Kidney (tissue), 14 donors: ENCODE measurements around the gene MINDY4. TPM values are rescaled to one million over a fixed set of nuclear protein-coding genes. Genes with fewer than 3 reads are reported as not detected.

Experiments used
- DNase-seq, 5 donors: peaks; one replicate each; pipeline ENCODE4 v3.0.0-alpha.2; 2013 to 2020
- FAIRE-seq: peaks from 2 replicates; lab custom pipeline; 2012; peaks lifted over from hg19 to GRCh38; lab: Jason Lieb, UNC
- H3K27ac ChIP-seq, 2 donors: one replicate each; pipeline ENCODE4 v1.7.0; 2013; ENCODE audit warnings: low read depth in 2 of 2, low read length in 2 of 2, inconsistent platforms in 1 of 2
- H3K27me3 ChIP-seq: one replicate; pipeline ENCODE4 v1.7.1; 2013; ENCODE audit warnings: low read length, inconsistent platforms; ENCODE audit not compliant: control insufficient read depth, insufficient read depth
- H3K36me3 ChIP-seq, 3 donors: one replicate each; pipeline versions ENCODE4 v1.7.0 to v1.7.1; 2013; ENCODE audit warnings: low read length in 3 of 3, control low read depth in 1 of 3, inconsistent platforms in 1 of 3; ENCODE audit not compliant: insufficient read depth in 3 of 3, control insufficient read depth in 2 of 3
- H3K4me1 ChIP-seq, 3 donors: one replicate each; pipeline versions ENCODE4 v1.7.0 to v1.7.1; 2013; ENCODE audit warnings: low read length in 3 of 3, inconsistent platforms in 1 of 3, low read depth in 1 of 3; ENCODE audit not compliant: control insufficient read depth in 2 of 3, insufficient read depth in 2 of 3
- H3K4me3 ChIP-seq, 3 donors: one replicate each; pipeline versions ENCODE4 v1.7.0 to v1.8.1; 2013; ENCODE audit warnings: low read length in 3 of 3, control low read depth in 1 of 3, inconsistent platforms in 1 of 3
- H3K9ac ChIP-seq, 3 donors: one replicate each; pipeline versions ENCODE4 v1.7.0 to v1.7.1; 2013; ENCODE audit warnings: low read length in 3 of 3, control low read depth in 1 of 3, inconsistent platforms in 1 of 3
- H3K9me3 ChIP-seq, 3 donors: one replicate each; pipeline versions ENCODE4 v1.7.0 to v1.7.1; 2013; ENCODE audit warnings: low read length in 3 of 3, control low read depth in 1 of 3, inconsistent platforms in 1 of 3; ENCODE audit not compliant: control insufficient read depth in 2 of 3, insufficient read depth in 1 of 3
- intact Hi-C: fragments of 100-400 bp; cut with DNase I; formaldehyde crosslinking; loops from one replicate; pipeline ENCODE4 v1.11.1; 2022
- polyA plus RNA-seq: library from polyadenylated mRNA; stranded (reverse); fragments of 350-450 nt; fragmentation: Illumina TruSeq; extraction: RNeasy Lipid Tissue Mini Kit (QIAGEN cat#74804); gene quantifications from one replicate; pipeline ENCODE4 v1.2.3, GENCODE V29; 2014; ENCODE audit warnings: low read depth, low replicate concordance; ENCODE audit not compliant: insufficient read depth
- total RNA-seq: library from RNA; stranded (reverse); fragmentation: NEBNext Ultra II Directional; extraction: Animal tissue kit (Norgen Biotek cat#: 25700); gene quantifications from one replicate; pipeline ENCODE4 v1.2.1, GENCODE V29; 2021
- TF ChIP-seq, protein P1 (sequence below): IDR thresholded peaks from 3 replicates; pipeline ENCODE4 v1.5.1; 2012; ENCODE audit warnings: mild to moderate bottlenecking, moderate library complexity, borderline replicate concordance; ENCODE audit not compliant: insufficient read depth; ENCODE audit errors: extremely low read depth
- donor health status: control.
- donor health status: control.
- donor health status: control.
- donor health status: control.
- donor health status: control.
- donor health status: DM: yes; HTN: yes; CAD: no.
- donor health status: Normal renal cell carcinoma (clear cell type).

The MINDY4 gene
- total and polyA plus RNA-seq, 2 donors from 2014 or later: 5.3 to 15.3 TPM

DNA sequence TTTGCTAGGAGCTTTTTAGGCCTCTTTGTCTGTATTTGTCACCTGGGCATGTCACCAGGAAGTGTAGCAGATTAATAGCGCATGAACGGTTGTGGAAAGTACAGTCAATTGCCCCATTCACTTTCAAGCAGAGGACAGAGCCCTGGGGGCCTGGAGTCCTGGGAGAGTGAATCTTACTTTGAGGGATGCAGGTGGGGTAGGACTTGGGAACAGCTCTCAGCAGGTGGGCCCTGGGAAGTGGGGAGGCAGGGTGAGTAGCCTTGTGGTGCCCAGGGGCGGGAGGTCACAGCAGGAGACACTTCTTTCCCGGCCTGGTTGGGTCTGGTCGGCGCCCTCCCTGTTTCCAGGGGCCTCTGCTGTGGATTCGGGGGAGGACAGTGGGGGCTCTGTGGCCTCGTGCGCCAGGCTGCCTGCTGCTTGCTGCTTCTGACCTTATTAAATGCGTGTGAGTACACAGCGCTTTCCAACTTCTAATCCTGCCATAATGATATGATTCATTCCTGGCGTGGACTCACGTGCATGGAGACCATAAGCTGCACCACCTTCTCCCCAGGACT, 88.8 kb downstream of the MINDY4 start:
- H3K9ac ChIP-seq: no peak overlapping the region
- H3K9me3 ChIP-seq: no peaks in the 10 kb centered on the region
- FAIRE-seq (no peak), DNase-seq (peak in 2 of 5 donors; percentile 43 to 55)
- no peak overlapping the region for H3K4me3 ChIP-seq
- no peaks in the 10 kb centered on the region for H3K36me3 ChIP-seq
- H3K4me1 ChIP-seq: peaks cover 0 to 3% (median 0%) of the 10 kb centered on the region in 3 donors
- TF ChIP-seq, protein P1, sequence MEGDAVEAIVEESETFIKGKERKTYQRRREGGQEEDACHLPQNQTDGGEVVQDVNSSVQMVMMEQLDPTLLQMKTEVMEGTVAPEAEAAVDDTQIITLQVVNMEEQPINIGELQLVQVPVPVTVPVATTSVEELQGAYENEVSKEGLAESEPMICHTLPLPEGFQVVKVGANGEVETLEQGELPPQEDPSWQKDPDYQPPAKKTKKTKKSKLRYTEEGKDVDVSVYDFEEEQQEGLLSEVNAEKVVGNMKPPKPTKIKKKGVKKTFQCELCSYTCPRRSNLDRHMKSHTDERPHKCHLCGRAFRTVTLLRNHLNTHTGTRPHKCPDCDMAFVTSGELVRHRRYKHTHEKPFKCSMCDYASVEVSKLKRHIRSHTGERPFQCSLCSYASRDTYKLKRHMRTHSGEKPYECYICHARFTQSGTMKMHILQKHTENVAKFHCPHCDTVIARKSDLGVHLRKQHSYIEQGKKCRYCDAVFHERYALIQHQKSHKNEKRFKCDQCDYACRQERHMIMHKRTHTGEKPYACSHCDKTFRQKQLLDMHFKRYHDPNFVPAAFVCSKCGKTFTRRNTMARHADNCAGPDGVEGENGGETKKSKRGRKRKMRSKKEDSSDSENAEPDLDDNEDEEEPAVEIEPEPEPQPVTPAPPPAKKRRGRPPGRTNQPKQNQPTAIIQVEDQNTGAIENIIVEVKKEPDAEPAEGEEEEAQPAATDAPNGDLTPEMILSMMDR: no peak
- no peak overlapping the region for H3K27ac ChIP-seq
- H3K27me3 ChIP-seq: no peaks in the 10 kb centered on the region
- intact Hi-C loops: no loop called here

DNA sequence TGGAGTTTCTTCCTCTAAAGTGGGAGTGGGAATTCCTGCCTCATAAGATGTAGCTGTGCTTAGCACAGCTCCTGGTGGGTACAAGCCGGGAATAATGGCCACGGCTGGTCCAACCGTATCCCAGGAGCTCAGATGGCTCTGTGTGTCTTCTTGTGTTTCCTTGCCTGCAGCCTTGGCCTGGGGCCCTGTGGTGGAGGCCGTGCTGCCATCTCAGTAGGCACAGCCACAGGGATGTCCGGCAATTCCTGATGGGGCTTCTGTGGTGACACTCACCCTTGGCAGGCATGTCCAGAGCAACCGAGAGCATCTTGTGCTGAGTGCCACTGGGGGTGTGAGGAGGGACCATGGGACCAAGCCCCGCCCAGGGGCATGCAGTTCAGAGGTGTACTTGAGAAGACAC, 90.4 kb downstream of the MINDY4 start:
- TF ChIP-seq, protein P1: no peak
- H3K9ac ChIP-seq: no peak overlapping the region
- FAIRE-seq: no peak
- no peaks in the 10 kb centered on the region for H3K27me3 ChIP-seq
- H3K27ac ChIP-seq: no peak overlapping the region
- intact Hi-C loops: no loop called here
- H3K4me3 ChIP-seq: no peak overlapping the region
- H3K9me3 ChIP-seq: no peaks in the 10 kb centered on the region
- DNase-seq: no peak
- H3K36me3 ChIP-seq: no peaks in the 10 kb centered on the region
- H3K4me1 ChIP-seq: peaks cover 0 to 5% (median 0%) of the 10 kb centered on the region in 3 donors

DNA sequence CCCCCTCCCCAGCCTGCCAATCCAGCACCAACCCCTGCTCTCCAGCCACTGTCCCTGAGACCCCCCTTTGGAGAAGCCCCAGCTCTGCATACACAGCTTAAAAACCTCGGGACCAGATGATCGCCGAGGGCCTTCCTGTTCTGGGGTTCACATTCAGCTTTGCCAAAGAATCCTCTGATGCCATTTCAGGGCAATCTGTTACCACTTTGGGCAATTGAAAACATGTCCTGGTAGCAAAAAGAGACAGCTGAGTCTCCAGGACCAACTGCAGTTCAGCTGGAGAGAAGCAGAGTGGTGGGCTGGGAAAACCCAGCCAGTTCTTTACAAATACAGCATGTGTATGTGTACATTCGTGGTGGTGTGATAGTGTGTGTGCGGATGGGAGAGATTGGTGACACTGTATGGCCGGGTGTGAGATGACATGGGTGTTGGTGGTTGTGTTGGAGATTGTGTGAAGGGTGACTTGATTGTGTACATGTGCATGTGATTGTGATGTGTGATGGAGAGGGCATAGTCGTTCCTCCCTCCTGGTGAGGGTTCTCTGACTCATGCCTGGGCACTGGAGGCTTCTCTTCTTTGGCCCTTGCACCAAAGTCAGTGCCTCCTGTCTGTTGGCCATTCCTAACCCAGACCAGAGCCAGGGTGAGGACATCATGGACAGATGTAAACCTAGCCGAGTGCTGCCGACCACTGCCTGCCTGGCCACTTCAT, 91.9 kb downstream of the MINDY4 start:
- intact Hi-C loops: no loop called here
- H3K27ac ChIP-seq: no peak overlapping the region
- no peaks in the 10 kb centered on the region for H3K36me3 ChIP-seq
- H3K4me1 ChIP-seq: peaks cover 0 to 5% (median 4%) of the 10 kb centered on the region in 3 donors
- FAIRE-seq (no peak), DNase-seq (no peak)
- no peak overlapping the region for H3K9ac ChIP-seq
- H3K9me3 ChIP-seq: no peaks in the 10 kb centered on the region
- TF ChIP-seq, protein P1: no peak
- no peak overlapping the region for H3K4me3 ChIP-seq
- no peaks in the 10 kb centered on the region for H3K27me3 ChIP-seq

DNA sequence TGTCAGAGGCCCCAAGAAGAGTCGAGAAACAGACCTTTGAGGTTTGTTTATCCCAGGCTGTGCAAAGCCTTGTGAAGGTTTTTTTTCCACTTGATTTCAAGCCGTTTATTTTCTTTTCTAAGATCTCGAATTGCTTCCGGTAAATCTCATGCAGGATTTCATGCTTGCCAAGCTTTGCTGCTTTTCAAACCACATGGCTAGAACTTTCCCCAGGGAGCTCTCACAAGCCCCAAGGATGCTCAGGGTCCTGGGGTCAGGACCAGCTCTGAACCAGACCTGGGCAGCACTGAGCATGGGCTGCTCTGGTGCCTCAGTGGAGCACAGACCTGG, 92.5 kb downstream of the MINDY4 start:
- Histone ChIP-seq H3K36me3 (no peaks in the 10 kb centered on the region), H3K27ac (no peak overlapping the region), H3K4me1 (peaks cover 0 to 5% (median 4%) of the 10 kb centered on the region in 3 donors), H3K9me3 (no peaks in the 10 kb centered on the region), H3K4me3 (no peak overlapping the region), H3K9ac (no peak overlapping the region), H3K27me3 (no peaks in the 10 kb centered on the region)
- TF ChIP-seq, protein P1: no peak
- intact Hi-C loops: no loop called here
- FAIRE-seq: no peak
- DNase-seq: peak in 1 of 5 donors; percentile 57
